ENCODE measurements around the gene MORN5. TPM values are rescaled to one million over a fixed set of nuclear protein-coding genes. Genes with fewer than 3 reads are reported as not detected.

The MORN5 gene
- total RNA-seq = not detected

DNA sequence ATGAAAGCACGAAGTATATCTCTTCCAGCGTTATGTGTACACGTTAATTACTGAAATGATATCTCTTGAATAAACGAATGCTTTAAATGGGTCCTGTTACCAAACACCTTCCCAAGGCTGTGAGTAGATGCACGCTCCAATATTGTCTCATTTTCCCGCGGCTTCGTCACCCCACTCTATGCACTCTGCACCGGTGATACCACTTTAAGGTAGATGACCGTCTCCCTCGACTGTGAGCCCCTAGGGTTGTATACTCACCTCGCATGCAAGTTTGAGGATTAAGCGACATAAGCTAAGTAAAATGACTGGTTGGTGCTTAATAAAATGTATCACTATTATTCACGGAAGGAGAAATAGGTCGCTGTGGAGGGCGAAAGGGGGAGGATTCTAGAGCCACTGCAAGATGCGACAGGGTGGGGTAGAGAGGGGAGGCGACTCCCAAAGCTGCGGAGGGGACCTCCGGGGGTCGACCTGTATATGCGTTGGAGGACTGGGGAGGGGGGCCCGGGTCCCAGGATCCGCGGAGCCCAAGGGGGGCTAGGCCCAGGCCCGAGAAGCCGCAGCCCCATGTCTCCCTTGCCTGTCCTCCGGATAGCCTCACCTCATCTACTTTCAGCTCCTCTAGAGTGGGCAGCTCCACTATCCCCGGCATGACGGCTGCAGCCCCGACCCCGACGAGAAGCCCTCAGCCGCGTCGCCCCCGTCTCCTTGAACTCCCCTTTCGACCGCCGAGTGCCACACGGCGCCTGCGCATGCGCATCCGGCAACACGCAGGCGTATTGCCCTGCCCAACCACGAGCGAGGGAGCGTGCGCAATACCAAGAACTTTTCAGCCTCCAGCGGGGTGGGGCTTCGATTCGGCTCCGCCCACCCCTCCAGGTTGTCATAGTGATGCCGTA lies at the start of gene MORN5, which contains the start of gene NDUFA8:
Gene MORN5, plus strand, starts transcription at position 883 of the 899 bp plus-strand sequence. CDS start 65 bp downstream, outside the sequence.
Gene NDUFA8, minus strand, starts transcription at position 754 of the 899 bp plus-strand sequence. Its CDS starts 102 bp downstream, at position 652.

DNA sequence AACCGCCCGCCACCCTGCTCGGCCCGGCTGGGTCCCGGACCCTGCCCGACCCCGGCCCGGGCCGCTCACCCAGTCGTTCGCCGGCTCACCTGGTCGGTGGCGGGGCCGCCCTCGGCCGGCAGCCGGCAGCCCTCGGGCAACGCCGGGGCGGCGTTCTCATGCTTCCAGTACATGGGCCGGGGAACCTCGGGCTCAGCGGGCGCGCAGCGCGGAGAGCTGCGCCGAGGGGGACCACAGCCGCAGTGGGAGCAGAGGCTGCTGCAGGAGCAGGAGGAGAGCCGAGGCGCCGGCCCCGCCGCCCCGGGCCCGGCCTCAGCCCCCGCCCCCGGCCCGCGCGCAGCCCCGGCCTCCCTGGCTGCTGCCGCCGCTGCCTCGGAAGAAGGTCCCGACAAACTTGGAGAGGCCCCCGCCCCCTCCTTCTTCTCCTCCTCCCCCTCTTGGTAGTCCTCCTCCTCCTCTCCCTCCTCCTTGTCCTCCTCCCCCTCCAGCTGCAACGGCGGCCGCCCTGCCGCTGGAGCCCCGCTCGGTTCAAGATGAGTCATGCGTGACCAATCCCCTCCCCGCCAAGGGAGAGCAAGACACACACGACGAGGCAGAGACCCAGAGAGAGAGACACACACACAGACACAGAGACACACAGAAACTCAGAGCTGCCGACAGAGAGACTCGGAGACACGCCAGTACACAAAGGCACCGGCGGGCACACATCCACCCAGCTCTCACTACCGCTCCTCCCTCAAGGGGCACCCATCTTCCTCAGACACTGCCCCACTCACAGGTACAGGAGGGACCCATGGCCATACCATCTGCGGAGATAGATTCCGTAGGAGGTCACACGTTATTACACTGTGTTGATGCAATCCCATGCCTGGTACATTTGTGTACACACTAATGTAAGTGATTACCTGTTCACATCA lies 69.1 kb downstream of the MORN5 start, which contains the start of gene LHX6:
Gene LHX6, minus strand, starts transcription at position 390 of the 917 bp plus-strand sequence. Its CDS starts 217 bp downstream, at position 173.

Small RNA genes lying within 50 kb of the gene (microRNA-seq; reads per million reads assigned to microRNA genes)
- not detected for gene MIR4478 (ENCODE audit: borderline microRNAs expressed, borderline replicate concordance)

Other genes with a start within 250 kb of the MORN5 start
- 1 to 10 TPM; 2.9 to 3.3 TPM for gene TTLL11, start 66.6 kb upstream of the MORN5 start, total RNA-seq
- 10 to 100 TPM; 32.4 to 32.6 TPM for gene NDUFA8, start 129 bp upstream of the MORN5 start, total RNA-seq
- gene LHX6, start 69.0 kb downstream of the MORN5 start, total RNA-seq = not detected
- gene RBM18, start 104.9 kb downstream of the MORN5 start, total RNA-seq = 10 to 100 TPM; 21.5 to 21.9 TPM
- gene MRRF, start 105.0 kb downstream of the MORN5 start, total RNA-seq = 10 to 100 TPM; 33.5 to 37.3 TPM
- gene PTGS1, start 211.1 kb downstream of the MORN5 start, total RNA-seq = not detected

Measured in activated naive CD4-positive, alpha-beta T cell treated with anti-CD3 and anti-CD28 coated beads, Interleukin-2, amount 10 ng/mL, durations not matched to agents 5 hours and 36 hours (primary cell).